IMR-90 (cell line): Measurements from ENCODE around the gene HJURP.

Experiments used
- CTCF ChIP-seq: conservative IDR thresholded peaks from 2 replicates; pipeline ENCODE4 v1.5.1; 2012; ENCODE audit warnings: mild to moderate bottlenecking, low read depth, low read length, improper control_type of control experiment
- POLR2A ChIP-seq: IDR thresholded peaks from 2 replicates; pipeline ENCODE4 v1.6.1; 2012; ENCODE audit warnings: mild to moderate bottlenecking, low read depth, low read length

DNA sequence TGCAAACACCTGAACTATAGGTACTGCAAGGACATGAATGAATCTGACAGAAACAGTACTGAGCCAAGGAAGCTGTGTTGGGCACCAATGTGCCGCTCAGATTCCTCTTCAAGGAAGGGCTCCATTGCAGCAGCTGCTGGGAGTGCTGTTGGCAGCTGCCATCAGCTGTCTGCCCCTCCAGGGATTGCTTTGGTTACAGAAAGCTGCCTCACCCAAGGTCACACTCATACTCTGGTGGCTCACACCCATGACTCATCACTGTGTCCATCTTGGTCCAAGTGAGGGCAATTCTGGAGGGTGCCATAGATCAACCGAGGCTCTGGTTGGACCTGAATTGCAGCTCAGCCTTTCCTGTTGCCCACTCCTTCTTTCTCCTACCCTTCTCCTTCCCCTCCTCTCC, 38.5 kb upstream of the HJURP start:
- TF ChIP-seq CTCF (no peak), POLR2A (no peak)
